Caco-2 (cell line): Measurements from ENCODE around the gene BRSK2. TPM values are rescaled to one million over a fixed set of nuclear protein-coding genes. Genes with fewer than 3 reads are reported as not detected.

Source experiments
- BruUV-seq: library from RNA; stranded (reverse); fragments of 400-500 nt; replicated peaks from 2 replicates; lab custom pipeline; 2021; lab: Mats Ljungman, UMichigan
- CTCF ChIA-PET: fragments of 300-600 bp; sonication (Branson Sonifier 250); formaldehyde crosslinking; loops from one replicate; lab custom pipeline; 2022; ENCODE audit warnings: antibody characterized with exemption; lab: Charles Lee
- POLR2A ChIA-PET: fragments of 300-600 bp; sonication (Branson Sonifier 250); formaldehyde crosslinking; loops from one replicate; lab custom pipeline; 2022; ENCODE audit warnings: antibody characterized with exemption; lab: Charles Lee
- DNase-seq, 2 experiments: peaks; one replicate each; pipeline versions ENCODE4 v3.0.0 to v3.0.0-alpha.2; 2020 to 2022
- H3K27me3 ChIP-seq: replicated peaks from 2 replicates; pipeline ENCODE4 v1.6.0; 2011; ENCODE audit warnings: low read length; ENCODE audit not compliant: control insufficient read depth, insufficient read depth
- H3K36me3 ChIP-seq: 2 replicates; pipeline ENCODE4 v1.5.1; 2011; ENCODE audit warnings: low read length; ENCODE audit not compliant: control insufficient read depth, insufficient read depth
- H3K4me1 ChIP-seq: fragments of 250-450 bp; sonication (Bioruptor Pico); 2 replicates; pipeline ENCODE4 v1.5.1; 2020; ENCODE audit warnings: mild to moderate bottlenecking
- H3K4me3 ChIP-seq: 2 replicates; pipeline ENCODE4 v1.5.1; 2011; ENCODE audit warnings: low read depth, mild to moderate bottlenecking, control low read depth, low read length
- H3K9me3 ChIP-seq: fragments of 250-450 bp; sonication (Bioruptor Pico); 2 replicates; pipeline ENCODE4 v1.5.1; 2020; ENCODE audit warnings: mild to moderate bottlenecking, moderate library complexity
- H3K27ac Mint-ChIP-seq: one replicate; pipeline ENCODE4 v1.8.0; 2022; ENCODE audit warnings: mixed read lengths; ENCODE audit not compliant: unreplicated experiment
- H3K27me3 Mint-ChIP-seq: one replicate; pipeline ENCODE4 v1.8.0; 2022; ENCODE audit warnings: mixed read lengths; ENCODE audit not compliant: insufficient read depth, unreplicated experiment
- H3K36me3 Mint-ChIP-seq: one replicate; pipeline ENCODE4 v1.8.0; 2022; ENCODE audit warnings: mild to moderate bottlenecking, mixed read lengths; ENCODE audit not compliant: insufficient read depth, unreplicated experiment
- H3K4me1 Mint-ChIP-seq: one replicate; pipeline ENCODE4 v1.8.0; 2022; ENCODE audit warnings: low read depth, mixed read lengths; ENCODE audit not compliant: unreplicated experiment
- H3K4me3 Mint-ChIP-seq: one replicate; pipeline ENCODE4 v1.8.0; 2022; ENCODE audit warnings: mild to moderate bottlenecking, moderate library complexity, mixed read lengths; ENCODE audit not compliant: unreplicated experiment
- H3K9me3 Mint-ChIP-seq: one replicate; pipeline ENCODE4 v1.8.0; 2022; ENCODE audit warnings: mixed read lengths; ENCODE audit not compliant: unreplicated experiment
- intact Hi-C: fragments of 100-400 bp; cut with micrococcal nuclease; formaldehyde crosslinking; loops from one replicate; pipeline ENCODE4 v1.10.0; 2022; ENCODE audit not compliant: unreplicated experiment
- total RNA-seq: library from RNA; stranded (reverse); gene quantifications from 2 replicates; pipeline ENCODE4 v1.2.3, GENCODE V29; 2022
- TF ChIP-seq, protein P1 (sequence below), 2 experiments: fragments of 200-600 bp in 1 of 2; IDR thresholded peaks; 1 replicate in 1 of 2; 2 replicates in 1 of 2; pipeline versions ENCODE4 v1.5.1 to v1.8.0; 2011 to 2022; ENCODE audit warnings: antibody characterized with exemption in 1 of 2, control low read depth in 1 of 2, inconsistent platforms in 1 of 2, low read depth in 1 of 2, low read length in 1 of 2, mild to moderate bottlenecking in 1 of 2, moderate library complexity in 1 of 2; ENCODE audit not compliant: insufficient read depth in 1 of 2, severe bottlenecking in 1 of 2, unreplicated experiment in 1 of 2

Gene BRSK2
- total RNA-seq, 1 experiment from 2014 or later = 32.8 TPM

DNA sequence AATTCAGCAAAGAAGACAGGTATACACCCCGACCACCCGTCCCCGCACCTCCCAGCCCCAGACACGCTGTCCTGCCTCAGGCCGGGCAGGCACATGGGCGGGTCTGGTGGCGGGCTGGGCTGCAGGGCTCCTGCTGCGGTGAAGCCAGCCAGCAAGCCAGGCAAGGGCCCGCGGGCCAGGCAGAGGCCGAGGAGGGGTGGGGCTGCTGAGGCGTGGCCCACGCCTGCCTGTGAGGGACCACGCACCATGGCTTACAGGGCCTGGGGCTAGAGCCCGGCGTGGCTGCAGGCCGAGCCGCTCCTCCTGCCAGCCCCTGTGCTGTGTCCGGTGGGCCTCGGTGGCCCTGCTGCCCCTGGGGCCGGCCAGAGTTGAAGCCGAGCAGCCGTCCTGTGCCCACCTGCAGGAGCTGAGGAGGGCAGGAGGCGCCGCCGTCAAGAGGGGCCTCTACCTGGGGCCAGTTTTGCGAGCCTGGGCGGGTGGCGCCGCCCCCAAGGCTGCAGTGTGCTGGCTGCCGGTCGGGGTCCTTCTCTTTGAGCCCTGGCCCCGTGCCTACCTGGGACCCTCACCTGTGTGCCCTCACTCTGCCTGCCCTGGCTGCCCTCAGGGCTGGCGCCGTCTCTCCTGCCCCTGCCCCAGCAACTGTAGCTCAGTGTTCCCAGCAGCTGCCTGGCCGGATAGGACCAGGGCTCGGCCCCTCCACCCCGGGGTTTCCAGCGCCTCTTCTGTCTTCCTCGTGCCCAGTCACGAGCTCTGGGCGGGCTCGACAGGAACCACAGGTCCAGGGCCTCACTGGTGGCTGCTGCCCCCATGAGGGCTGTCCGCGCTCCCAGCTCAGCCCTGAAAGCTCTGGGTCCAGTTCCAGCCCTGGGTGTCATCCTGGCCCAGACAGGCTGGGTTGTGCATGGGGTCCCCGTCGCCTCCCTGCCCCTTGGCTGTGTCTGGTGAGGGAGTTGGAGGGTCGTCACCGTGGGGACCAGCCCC is 58.4 kb downstream of the BRSK2 start:
- CTCF ChIA-PET = no interaction called here
- no peak overlapping the region for H3K4me3 Mint-ChIP-seq
- no peak overlapping the region for H3K27ac Mint-ChIP-seq
- H3K9me3 Mint-ChIP-seq = no peaks in the 10 kb centered on the region
- no peaks in the 10 kb centered on the region for H3K9me3 ChIP-seq
- no peaks in the 10 kb centered on the region for H3K4me1 ChIP-seq
- H3K36me3 Mint-ChIP-seq = peaks cover 12% of the 10 kb centered on the region
- DNase-seq = no peak
- intact Hi-C loops = no loop called here
- POLR2A ChIA-PET = no interaction called here
- H3K27me3 Mint-ChIP-seq = no peaks in the 10 kb centered on the region
- no TSS peak for BruUV-seq
- TF ChIP-seq, protein P1, sequence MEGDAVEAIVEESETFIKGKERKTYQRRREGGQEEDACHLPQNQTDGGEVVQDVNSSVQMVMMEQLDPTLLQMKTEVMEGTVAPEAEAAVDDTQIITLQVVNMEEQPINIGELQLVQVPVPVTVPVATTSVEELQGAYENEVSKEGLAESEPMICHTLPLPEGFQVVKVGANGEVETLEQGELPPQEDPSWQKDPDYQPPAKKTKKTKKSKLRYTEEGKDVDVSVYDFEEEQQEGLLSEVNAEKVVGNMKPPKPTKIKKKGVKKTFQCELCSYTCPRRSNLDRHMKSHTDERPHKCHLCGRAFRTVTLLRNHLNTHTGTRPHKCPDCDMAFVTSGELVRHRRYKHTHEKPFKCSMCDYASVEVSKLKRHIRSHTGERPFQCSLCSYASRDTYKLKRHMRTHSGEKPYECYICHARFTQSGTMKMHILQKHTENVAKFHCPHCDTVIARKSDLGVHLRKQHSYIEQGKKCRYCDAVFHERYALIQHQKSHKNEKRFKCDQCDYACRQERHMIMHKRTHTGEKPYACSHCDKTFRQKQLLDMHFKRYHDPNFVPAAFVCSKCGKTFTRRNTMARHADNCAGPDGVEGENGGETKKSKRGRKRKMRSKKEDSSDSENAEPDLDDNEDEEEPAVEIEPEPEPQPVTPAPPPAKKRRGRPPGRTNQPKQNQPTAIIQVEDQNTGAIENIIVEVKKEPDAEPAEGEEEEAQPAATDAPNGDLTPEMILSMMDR (IDR thresholded peaks at IDR 0.05; ENCODE audit: insufficient read depth in 1 of 2, low read depth in 1 of 2, low read length in 1 of 2, severe bottlenecking in 1 of 2, unreplicated experiment in 1 of 2) = no peak
- H3K36me3 ChIP-seq = no peaks in the 10 kb centered on the region
- H3K4me3 ChIP-seq = no peak overlapping the region
- H3K27me3 ChIP-seq = no peaks in the 10 kb centered on the region
- H3K4me1 Mint-ChIP-seq = no peaks in the 10 kb centered on the region

DNA sequence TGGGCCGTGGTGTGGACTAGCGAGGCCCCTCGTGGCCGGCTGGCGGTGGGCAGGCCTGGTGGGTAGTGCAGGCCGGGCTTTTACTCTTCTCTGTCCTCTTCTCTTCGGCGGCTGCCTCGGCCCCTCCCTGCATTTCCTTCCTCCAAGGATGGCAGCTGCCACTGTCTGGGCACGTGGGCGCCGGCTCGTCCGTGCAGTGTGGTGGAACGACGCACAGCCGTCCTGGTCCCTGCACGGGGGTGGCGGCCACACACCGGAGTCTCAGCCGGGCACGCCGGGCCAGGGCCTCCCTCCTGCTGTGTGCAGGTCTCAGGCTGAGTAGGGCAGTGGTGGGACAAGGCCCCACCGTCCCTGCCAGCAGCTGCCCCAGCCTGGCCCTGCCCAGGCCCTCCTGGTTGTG is 59.1 kb downstream of the BRSK2 start:
- intact Hi-C loops = no loop called here
- H3K36me3 ChIP-seq = no peaks in the 10 kb centered on the region
- H3K4me3 ChIP-seq = no peak overlapping the region
- no peaks in the 10 kb centered on the region for H3K27me3 Mint-ChIP-seq
- H3K27me3 ChIP-seq = no peaks in the 10 kb centered on the region
- H3K9me3 ChIP-seq = no peaks in the 10 kb centered on the region
- H3K4me3 Mint-ChIP-seq = no peak overlapping the region
- no peaks in the 10 kb centered on the region for H3K4me1 ChIP-seq
- POLR2A ChIA-PET = no interaction called here
- no peak for DNase-seq
- no peaks in the 10 kb centered on the region for H3K9me3 Mint-ChIP-seq
- H3K36me3 Mint-ChIP-seq = peaks cover 12% of the 10 kb centered on the region
- BruUV-seq = no TSS peak
- no peak overlapping the region for H3K27ac Mint-ChIP-seq
- CTCF ChIA-PET = no interaction called here
- TF ChIP-seq, protein P1 (IDR thresholded peaks at IDR 0.05; ENCODE audit: insufficient read depth in 1 of 2, low read depth in 1 of 2, low read length in 1 of 2, severe bottlenecking in 1 of 2, unreplicated experiment in 1 of 2) = no peak
- no peaks in the 10 kb centered on the region for H3K4me1 Mint-ChIP-seq

DNA sequence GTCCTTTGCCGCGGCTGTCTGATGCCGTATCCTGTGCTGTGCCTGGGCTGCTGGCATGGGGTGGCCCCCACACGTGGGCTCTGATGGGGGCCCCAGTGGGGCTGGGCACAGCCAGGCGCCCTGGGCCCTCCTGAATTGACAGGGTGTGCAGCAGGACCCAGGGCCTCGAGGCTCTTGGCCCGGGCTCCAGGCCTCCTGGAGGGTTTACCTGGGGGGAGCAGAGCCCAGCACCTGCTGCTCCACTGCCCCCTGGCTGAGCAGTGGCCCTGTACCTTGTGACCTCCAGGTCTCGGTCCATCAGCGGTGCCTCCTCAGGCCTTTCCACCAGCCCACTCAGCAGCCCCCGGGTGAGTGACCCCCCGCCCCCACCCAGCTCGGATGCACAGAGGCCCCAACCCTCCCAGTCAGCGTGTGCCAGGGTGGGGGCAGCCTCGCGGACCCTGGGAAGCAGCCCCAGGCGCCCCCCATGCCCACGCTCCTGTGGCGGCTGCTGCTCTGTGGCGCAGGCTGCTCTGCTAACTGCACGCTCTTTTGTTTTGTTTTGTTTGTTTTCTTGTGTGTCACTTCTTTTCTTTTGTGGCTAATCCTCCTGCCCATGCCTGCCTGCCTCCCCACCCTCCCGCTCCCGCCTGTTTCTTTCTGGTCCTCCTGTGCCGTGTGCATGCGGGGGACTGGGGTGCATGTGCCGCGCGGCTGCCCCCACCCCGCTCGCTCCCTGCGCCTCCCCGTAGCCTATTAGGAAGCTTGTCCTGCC is 59.9 kb downstream of the BRSK2 start:
- no peaks in the 10 kb centered on the region for H3K27me3 ChIP-seq
- no peaks in the 10 kb centered on the region for H3K36me3 ChIP-seq
- no peak for DNase-seq
- no peaks in the 10 kb centered on the region for H3K4me1 ChIP-seq
- no TSS peak for BruUV-seq
- no peaks in the 10 kb centered on the region for H3K27me3 Mint-ChIP-seq
- H3K9me3 Mint-ChIP-seq = no peaks in the 10 kb centered on the region
- H3K36me3 Mint-ChIP-seq = peaks cover 12% of the 10 kb centered on the region
- ChIA-PET CTCF (no interaction called here), POLR2A (no interaction called here)
- no peaks in the 10 kb centered on the region for H3K4me1 Mint-ChIP-seq
- H3K4me3 Mint-ChIP-seq = no peak overlapping the region
- no peak overlapping the region for H3K4me3 ChIP-seq
- intact Hi-C loops = no loop called here
- H3K9me3 ChIP-seq = no peaks in the 10 kb centered on the region
- H3K27ac Mint-ChIP-seq = no peak overlapping the region
- TF ChIP-seq, protein P1 (IDR thresholded peaks at IDR 0.05; ENCODE audit: insufficient read depth in 1 of 2, low read depth in 1 of 2, low read length in 1 of 2, severe bottlenecking in 1 of 2, unreplicated experiment in 1 of 2) = no peak
